ENCODE data around the gene NADSYN1.
A peak's percentile ranks its signal among the peaks of the same experiment; 100 is the strongest.

The NADSYN1 gene

DNA sequence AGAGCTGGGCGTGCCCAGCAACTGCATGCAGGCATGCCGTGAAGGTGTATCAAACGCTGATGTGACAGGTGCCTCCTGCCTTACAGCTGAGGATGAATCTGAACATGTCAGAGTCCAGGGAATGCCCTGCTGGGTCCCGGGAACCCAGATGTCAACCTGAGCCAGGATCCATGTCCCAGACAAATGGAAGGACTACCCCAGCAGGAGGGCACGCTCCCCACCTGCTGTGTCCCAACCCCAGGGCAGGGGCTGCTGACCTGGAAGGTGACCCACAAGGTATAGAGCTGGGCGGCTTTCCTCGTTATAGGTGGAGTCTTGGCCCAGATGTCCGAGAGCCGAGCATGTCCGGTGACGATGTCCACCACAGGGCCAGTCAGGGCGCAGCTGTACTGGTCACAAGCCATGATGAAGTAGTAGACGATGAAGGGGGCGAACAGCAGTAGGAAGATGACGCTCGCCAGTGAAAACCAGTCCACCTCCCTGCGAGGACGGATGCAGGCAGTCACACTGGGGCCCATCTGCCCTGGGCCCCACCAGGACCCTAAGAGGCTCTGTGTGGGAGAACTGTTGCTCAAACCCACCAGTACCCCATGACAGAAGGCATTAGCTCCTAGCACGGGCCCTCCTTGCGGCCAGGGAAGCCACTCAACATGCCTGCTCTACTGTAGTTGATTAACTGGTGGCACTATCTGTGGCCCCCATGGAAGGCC lies 9.1 kb upstream of the NADSYN1 start:
- Histone ChIP-seq H4K20me1 (ENCODE audit: control insufficient read depth, insufficient read depth, low read depth, low read length) (0 out of 2 replicates have a peak, but pooled peaks cover 3% of the 10 kb centered on the region), H3K36me3 (ENCODE audit: control insufficient read depth, low read length) (peaks cover 92% of the 10 kb centered on the region), H3K4me3 (ENCODE audit: low read length) (no peak overlapping the region), H3F3A (ENCODE audit: control insufficient read depth, insufficient read depth) (no peaks in the 10 kb centered on the region), H3K27me3 (ENCODE audit: control insufficient read depth, low read length) (no peaks in the 10 kb centered on the region), H3K9me2 (replicated peaks; ENCODE audit: control insufficient read depth, low read length) (no peaks in the 10 kb centered on the region), H3K4me1 (ENCODE audit: control insufficient read depth, low read length) (peaks cover 19% of the 10 kb centered on the region), H3K9me3 (ENCODE audit: control insufficient read depth, insufficient read depth, low read length) (peaks cover 5% of the 10 kb centered on the region; the same call in 1 of the 2 replicates), H3K27ac (ENCODE audit: low read depth, low read length) (no peak overlapping the region), H3K79me2 (ENCODE audit: control insufficient read depth, low read length) (peaks cover 41% of the 10 kb centered on the region), H3K4me2 (ENCODE audit: low read length) (no peak overlapping the region)
- TF ChIP-seq EZH2phosphoT487 (IDR thresholded peaks at IDR 0.05; ENCODE audit: borderline replicate concordance, low read length) (no peak), CTCF (IDR thresholded peaks at IDR 0.05; ENCODE audit: low read depth, low read length, poor library complexity, severe bottlenecking) (no peak)

GRCh38 chr11:71444811-71445210 lies 8.2 kb upstream of the NADSYN1 start:
- Histone ChIP-seq H3K4me1 (ENCODE audit: control insufficient read depth, low read length) (peaks cover 26% of the 10 kb centered on the region), H3K9me2 (replicated peaks; ENCODE audit: control insufficient read depth, low read length) (no peaks in the 10 kb centered on the region), H3K36me3 (ENCODE audit: control insufficient read depth, low read length) (peaks cover 85% of the 10 kb centered on the region), H3K79me2 (ENCODE audit: control insufficient read depth, low read length) (peaks cover 50% of the 10 kb centered on the region), H3K9me3 (ENCODE audit: control insufficient read depth, insufficient read depth, low read length) (peaks cover 5% of the 10 kb centered on the region; the same call in 1 of the 2 replicates), H3K4me3 (ENCODE audit: low read length) (no peak overlapping the region), H3K27ac (ENCODE audit: low read depth, low read length) (no peak overlapping the region), H3K4me2 (ENCODE audit: low read length) (no peak overlapping the region), H4K20me1 (ENCODE audit: control insufficient read depth, insufficient read depth, low read depth, low read length) (0 out of 2 replicates have a peak, but pooled peaks cover 3% of the 10 kb centered on the region), H3K27me3 (ENCODE audit: control insufficient read depth, low read length) (no peaks in the 10 kb centered on the region), H3F3A (ENCODE audit: control insufficient read depth, insufficient read depth) (peaks cover 1% of the 10 kb centered on the region; the same call in 1 of the 2 replicates)
- TF ChIP-seq EZH2phosphoT487 (IDR thresholded peaks at IDR 0.05; ENCODE audit: borderline replicate concordance, low read length), result no peak
- no peak for TF ChIP-seq CTCF (IDR thresholded peaks at IDR 0.05; ENCODE audit: low read depth, low read length, poor library complexity, severe bottlenecking)

DNA sequence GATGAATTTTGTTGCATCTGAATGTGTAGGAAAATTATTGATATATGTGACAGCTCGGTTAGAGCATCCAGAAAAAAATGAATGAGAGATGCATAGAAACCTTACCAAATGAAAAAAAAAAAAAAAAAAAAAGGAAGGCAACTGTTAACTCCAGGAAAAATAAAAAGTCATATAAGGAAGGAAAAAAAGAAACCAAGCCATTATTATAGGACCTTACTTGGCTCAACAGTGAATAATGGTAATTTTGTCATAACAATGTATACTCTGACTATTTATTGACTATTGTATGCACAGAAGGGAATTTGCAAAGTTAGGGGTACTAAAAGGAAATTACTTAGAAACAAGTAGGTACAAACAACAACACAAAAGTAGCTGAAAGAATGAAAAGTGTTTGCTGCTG lies 6.9 kb upstream of the NADSYN1 start:
- TF ChIP-seq EZH2phosphoT487 (IDR thresholded peaks at IDR 0.05; ENCODE audit: borderline replicate concordance, low read length), result no peak
- no peak for TF ChIP-seq CTCF (IDR thresholded peaks at IDR 0.05; ENCODE audit: low read depth, low read length, poor library complexity, severe bottlenecking)
- H4K20me1 ChIP-seq (ENCODE audit: control insufficient read depth, insufficient read depth, low read depth, low read length), result 0 out of 2 replicates have a peak, but pooled peaks cover 3% of the 10 kb centered on the region
- peak overlapping the region; percentile 98 for H3K4me3 ChIP-seq (ENCODE audit: low read length)
- H3K27ac ChIP-seq (ENCODE audit: low read depth, low read length), result no peak overlapping the region
- no peaks in the 10 kb centered on the region for H3K9me2 ChIP-seq (replicated peaks; ENCODE audit: control insufficient read depth, low read length)
- peaks cover 5% of the 10 kb centered on the region; the same call in 1 of the 2 replicates for H3K9me3 ChIP-seq (ENCODE audit: control insufficient read depth, insufficient read depth, low read length)
- peak overlapping the region; percentile 94 for H3K4me2 ChIP-seq (ENCODE audit: low read length)
- peaks cover 74% of the 10 kb centered on the region for H3K36me3 ChIP-seq (ENCODE audit: control insufficient read depth, low read length)
- peaks cover 61% of the 10 kb centered on the region for H3K79me2 ChIP-seq (ENCODE audit: control insufficient read depth, low read length)
- H3K4me1 ChIP-seq (ENCODE audit: control insufficient read depth, low read length), result peaks cover 38% of the 10 kb centered on the region
- H3K27me3 ChIP-seq (ENCODE audit: control insufficient read depth, low read length), result no peaks in the 10 kb centered on the region
- peaks cover 14% of the 10 kb centered on the region for H3F3A ChIP-seq (ENCODE audit: control insufficient read depth, insufficient read depth)

All from DOHH2 (cell line).